ENCODE results near the gene MASTL.
"Not testable (repeated sequence)": the region's sequence is repeated elsewhere in the genome, so short reads cannot be mapped to it uniquely, and the experiment has no call there.

MASTL gene

GRCh38 chr10:27153845-27154193, 1.3 kb upstream of the MASTL start:
- no peak for TF ChIP-seq POLR2AphosphoS5 (IDR thresholded peaks at IDR 0.05; ENCODE audit: low read depth, low read length)
- no peak for TF ChIP-seq POLR2A (IDR thresholded peaks at IDR 0.05; ENCODE audit: low read depth, low read length)
- no peak for TF ChIP-seq SPI1 (IDR thresholded peaks at IDR 0.05; ENCODE audit: low read depth, low read length)
- no peak for TF ChIP-seq TAF1 (IDR thresholded peaks at IDR 0.05; ENCODE audit: low read depth, low read length)
- TF ChIP-seq PAX5 (IDR thresholded peaks at IDR 0.05; ENCODE audit: insufficient read depth, low read length, severe bottlenecking): no peak
- no peak for TF ChIP-seq POU2F2 (IDR thresholded peaks at IDR 0.05; ENCODE audit: low read depth, low read length)
- DNase-seq (ENCODE audit: insufficient read length, low spot score) (no peak), FAIRE-seq (no peak)

- FAIRE-seq; DNase-seq (ENCODE audit: insufficient read length, low spot score): not testable (repeated sequence)
Observed at GRCh38 chr10:27156566-27156965, 1.4 kb downstream of the MASTL start.

GRCh38 chr10:27157150-27157549, 2.0 kb downstream of the MASTL start:
- no peak for DNase-seq (ENCODE audit: insufficient read length, low spot score)
- TF ChIP-seq PAX5 (IDR thresholded peaks at IDR 0.05; ENCODE audit: insufficient read depth, low read length, severe bottlenecking) (no peak), POU2F2 (IDR thresholded peaks at IDR 0.05; ENCODE audit: low read depth, low read length) (no peak), TAF1 (IDR thresholded peaks at IDR 0.05; ENCODE audit: low read depth, low read length) (no peak), POLR2A (IDR thresholded peaks at IDR 0.05; ENCODE audit: low read depth, low read length) (no peak), SPI1 (IDR thresholded peaks at IDR 0.05; ENCODE audit: low read depth, low read length) (no peak), POLR2AphosphoS5 (IDR thresholded peaks at IDR 0.05; ENCODE audit: low read depth, low read length) (no peak)
- FAIRE-seq: no peak

DNA sequence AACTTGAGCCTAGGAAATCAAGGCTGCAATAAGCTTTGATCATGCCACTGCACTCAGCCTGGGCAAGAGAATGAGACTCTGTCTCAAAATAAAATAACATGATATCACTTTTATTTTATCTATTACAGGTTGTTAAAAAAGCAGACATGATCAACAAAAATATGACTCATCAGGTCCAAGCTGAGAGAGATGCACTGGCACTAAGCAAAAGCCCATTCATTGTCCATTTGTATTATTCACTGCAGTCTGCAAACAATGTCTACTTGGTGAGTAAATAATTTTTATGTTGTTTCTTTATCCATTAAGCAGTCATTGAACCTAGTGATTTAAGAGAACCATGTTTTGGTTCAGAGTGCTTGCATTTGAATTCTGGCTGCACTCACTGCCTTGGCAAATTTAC, 3.3 kb downstream of the MASTL start:
- TF ChIP-seq PAX5 (IDR thresholded peaks at IDR 0.05; ENCODE audit: insufficient read depth, low read length, severe bottlenecking) (no peak), SPI1 (IDR thresholded peaks at IDR 0.05; ENCODE audit: low read depth, low read length) (no peak), POLR2A (IDR thresholded peaks at IDR 0.05; ENCODE audit: low read depth, low read length) (no peak), POU2F2 (IDR thresholded peaks at IDR 0.05; ENCODE audit: low read depth, low read length) (no peak), TAF1 (IDR thresholded peaks at IDR 0.05; ENCODE audit: low read depth, low read length) (no peak), POLR2AphosphoS5 (IDR thresholded peaks at IDR 0.05; ENCODE audit: low read depth, low read length) (no peak)
- no peak for FAIRE-seq
- no peak for DNase-seq (ENCODE audit: insufficient read length, low spot score)

DNA sequence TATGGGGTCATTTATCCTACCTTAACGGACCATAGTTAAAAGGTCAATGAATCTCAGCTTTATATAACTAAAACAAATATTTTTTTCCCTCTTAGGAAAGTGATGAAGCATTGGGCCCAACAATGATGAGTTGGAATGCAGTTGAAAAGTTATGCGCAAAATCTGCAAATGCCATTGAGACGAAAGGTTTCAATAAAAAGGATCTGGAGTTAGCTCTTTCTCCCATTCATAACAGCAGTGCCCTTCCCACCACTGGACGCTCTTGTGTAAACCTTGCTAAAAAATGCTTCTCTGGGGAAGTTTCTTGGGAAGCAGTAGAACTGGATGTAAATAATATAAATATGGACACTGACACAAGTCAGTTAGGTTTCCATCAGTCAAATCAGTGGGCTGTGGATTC, 14.7 kb downstream of the MASTL start:
- FAIRE-seq: no peak
- TF ChIP-seq POLR2A (IDR thresholded peaks at IDR 0.05; ENCODE audit: low read depth, low read length) (no peak), POLR2AphosphoS5 (IDR thresholded peaks at IDR 0.05; ENCODE audit: low read depth, low read length) (no peak), POU2F2 (IDR thresholded peaks at IDR 0.05; ENCODE audit: low read depth, low read length) (no peak), TAF1 (IDR thresholded peaks at IDR 0.05; ENCODE audit: low read depth, low read length) (no peak)

DNA sequence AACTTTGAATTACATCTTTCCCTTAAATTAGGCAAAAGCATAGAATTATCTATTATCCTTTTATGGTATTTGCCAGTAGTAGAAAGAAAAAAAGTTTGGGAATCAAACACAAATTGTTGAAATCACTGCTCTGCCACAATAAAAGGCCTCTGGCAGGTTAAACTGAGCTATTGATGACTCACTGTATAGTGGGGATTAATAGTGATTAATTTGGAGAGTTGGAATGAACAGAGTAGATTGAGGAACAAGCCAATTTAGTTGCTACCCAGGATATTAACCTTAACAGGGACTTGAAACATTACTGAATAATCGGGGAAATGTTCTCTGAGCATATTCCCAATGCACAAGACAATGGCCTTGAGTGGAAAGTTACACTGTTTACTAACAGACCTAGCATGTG, 33.1 kb downstream of the MASTL start:
- TF ChIP-seq POLR2A (IDR thresholded peaks at IDR 0.05; ENCODE audit: low read depth, low read length) (no peak), POU2F2 (IDR thresholded peaks at IDR 0.05; ENCODE audit: low read depth, low read length) (no peak), POLR2AphosphoS5 (IDR thresholded peaks at IDR 0.05; ENCODE audit: low read depth, low read length) (no peak), SPI1 (IDR thresholded peaks at IDR 0.05; ENCODE audit: low read depth, low read length) (no peak), PAX5 (IDR thresholded peaks at IDR 0.05; ENCODE audit: insufficient read depth, low read length, severe bottlenecking) (no peak), TAF1 (IDR thresholded peaks at IDR 0.05; ENCODE audit: low read depth, low read length) (no peak)
- FAIRE-seq (no peak), DNase-seq (ENCODE audit: insufficient read length, low spot score) (no peak)

More for the DNA sequence above, 14.7 kb downstream of the MASTL start:
- DNase-seq (ENCODE audit: insufficient read length, low spot score): no peak

DNA sequence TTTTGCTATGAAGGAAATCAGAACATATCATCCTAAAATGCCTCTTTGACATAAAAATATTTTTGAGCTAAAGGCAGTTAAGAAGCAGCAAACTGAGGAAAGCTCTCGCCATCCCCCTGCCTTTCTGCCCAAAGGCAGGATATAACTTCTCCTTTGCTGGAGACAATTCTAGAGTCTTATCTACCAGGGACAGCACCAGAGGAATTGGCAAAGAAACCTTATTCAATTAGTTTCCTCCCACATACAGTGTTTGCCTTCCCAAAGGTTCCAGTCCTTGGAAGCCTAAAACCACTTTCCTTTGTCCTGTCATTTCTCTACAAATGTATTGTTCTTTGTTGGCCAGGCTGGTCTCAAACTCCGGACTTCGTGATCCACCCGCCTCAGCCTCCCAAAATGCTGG, 33.7 kb downstream of the MASTL start:
- no peak for TF ChIP-seq PAX5 (IDR thresholded peaks at IDR 0.05; ENCODE audit: insufficient read depth, low read length, severe bottlenecking)
- DNase-seq (ENCODE audit: insufficient read length, low spot score) (no peak), FAIRE-seq (no peak)

GRCh38 chr10:27190508-27190907, 35.4 kb downstream of the MASTL start:
- DNase-seq (ENCODE audit: insufficient read length, low spot score): no peak
- no peak for FAIRE-seq
- TF ChIP-seq POLR2A (IDR thresholded peaks at IDR 0.05; ENCODE audit: low read depth, low read length): no peak
- TF ChIP-seq PAX5 (IDR thresholded peaks at IDR 0.05; ENCODE audit: insufficient read depth, low read length, severe bottlenecking): no peak
- TF ChIP-seq POU2F2 (IDR thresholded peaks at IDR 0.05; ENCODE audit: low read depth, low read length): no peak
- TF ChIP-seq TAF1 (IDR thresholded peaks at IDR 0.05; ENCODE audit: low read depth, low read length): no peak
- no peak for TF ChIP-seq POLR2AphosphoS5 (IDR thresholded peaks at IDR 0.05; ENCODE audit: low read depth, low read length)
- no peak for TF ChIP-seq SPI1 (IDR thresholded peaks at IDR 0.05; ENCODE audit: low read depth, low read length)

DNA sequence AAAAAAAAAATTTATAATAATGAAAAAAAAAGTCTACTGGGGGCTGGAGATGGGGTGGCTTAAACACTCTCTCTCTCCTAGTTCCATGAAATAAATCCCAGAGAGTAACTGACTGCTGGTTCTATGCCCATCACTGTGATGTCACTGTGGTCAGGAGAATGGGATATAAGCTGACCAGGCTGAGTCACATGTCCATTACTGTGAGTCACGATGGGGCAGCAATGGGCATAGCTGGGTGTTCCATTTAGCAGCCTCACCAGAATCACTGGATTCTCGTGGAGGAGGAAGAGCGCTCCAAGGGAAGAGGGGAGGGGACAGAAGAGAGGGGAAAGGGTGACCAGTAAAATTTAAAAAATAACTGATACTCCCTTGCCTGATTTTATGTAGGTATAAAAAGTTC, 37.1 kb downstream of the MASTL start:
- no peak for TF ChIP-seq PAX5 (IDR thresholded peaks at IDR 0.05; ENCODE audit: insufficient read depth, low read length, severe bottlenecking)
- no peak for TF ChIP-seq POLR2AphosphoS5 (IDR thresholded peaks at IDR 0.05; ENCODE audit: low read depth, low read length)
- TF ChIP-seq SPI1 (IDR thresholded peaks at IDR 0.05; ENCODE audit: low read depth, low read length): no peak
- TF ChIP-seq POLR2A (IDR thresholded peaks at IDR 0.05; ENCODE audit: low read depth, low read length): no peak
- no peak for TF ChIP-seq POU2F2 (IDR thresholded peaks at IDR 0.05; ENCODE audit: low read depth, low read length)
- no peak for TF ChIP-seq TAF1 (IDR thresholded peaks at IDR 0.05; ENCODE audit: low read depth, low read length)
- FAIRE-seq (no peak), DNase-seq (ENCODE audit: insufficient read length, low spot score) (no peak)

- FAIRE-seq: no peak
- TF ChIP-seq PAX5 (IDR thresholded peaks at IDR 0.05; ENCODE audit: insufficient read depth, low read length, severe bottlenecking) (no peak), POU2F2 (IDR thresholded peaks at IDR 0.05; ENCODE audit: low read depth, low read length) (no peak), POLR2AphosphoS5 (IDR thresholded peaks at IDR 0.05; ENCODE audit: low read depth, low read length) (no peak), TAF1 (IDR thresholded peaks at IDR 0.05; ENCODE audit: low read depth, low read length) (no peak), POLR2A (IDR thresholded peaks at IDR 0.05; ENCODE audit: low read depth, low read length) (no peak), SPI1 (IDR thresholded peaks at IDR 0.05; ENCODE audit: low read depth, low read length) (no peak)
- no peak for DNase-seq (ENCODE audit: insufficient read length, low spot score)
Observed at GRCh38 chr10:27197980-27198620, 42.9 kb downstream of the MASTL start.

All from GM12891 (cell line).